GM18868 (cell line): ENCODE data around the gene GRWD1.
A peak's percentile ranks its signal among the peaks of the same experiment; 100 is the strongest.

Experiments
- ATAC-seq: cut with Tn5 transposase; IDR thresholded peaks from one replicate; pipeline ENCODE4 v1.9.1; 2021; ENCODE audit warnings: mild to moderate bottlenecking, moderate library complexity; ENCODE audit not compliant: unreplicated experiment

Gene GRWD1

GRCh38 chr19:48421548-48421947 lies 24.2 kb upstream of the GRWD1 start:
- ATAC-seq: no peak

GRCh38 chr19:48424694-48425219 lies 21.0 kb upstream of the GRWD1 start:
- ATAC-seq: no peak

GRCh38 chr19:48428670-48429069 lies 17.1 kb upstream of the GRWD1 start:
- ATAC-seq: no peak

GRCh38 chr19:48433337-48433736 lies 12.4 kb upstream of the GRWD1 start:
- no peak for ATAC-seq

- no peak for ATAC-seq
Observed at GRCh38 chr19:48436586-48436985, 9.2 kb upstream of the GRWD1 start.

GRCh38 chr19:48441360-48442050 lies 4.3 kb upstream of the GRWD1 start:
- ATAC-seq: no peak

- no peak for ATAC-seq
Observed at GRCh38 chr19:48442116-48443035, 3.4 kb upstream of the GRWD1 start.

- no peak for ATAC-seq
Observed at GRCh38 chr19:48443256-48443655, 2.5 kb upstream of the GRWD1 start.

- ATAC-seq: no peak
Observed at GRCh38 chr19:48443731-48444128, 2.1 kb upstream of the GRWD1 start.

GRCh38 chr19:48444129-48444935 lies 1.5 kb upstream of the GRWD1 start:
- ATAC-seq: no peak

GRCh38 chr19:48444936-48445200 lies 915 bp upstream of the GRWD1 start:
- no peak for ATAC-seq

GRCh38 chr19:48445256-48445605 lies 552 bp upstream of the GRWD1 start:
- ATAC-seq: peak; percentile 20

GRCh38 chr19:48446579-48446978 lies 796 bp downstream of the GRWD1 start:
- no peak for ATAC-seq

- no peak for ATAC-seq
Observed at GRCh38 chr19:48448563-48448962, 2.8 kb downstream of the GRWD1 start.

GRCh38 chr19:48450441-48450840 lies 4.7 kb downstream of the GRWD1 start:
- no peak for ATAC-seq

GRCh38 chr19:48450863-48451262 lies 5.1 kb downstream of the GRWD1 start:
- no peak for ATAC-seq

GRCh38 chr19:48451624-48452023 lies 5.8 kb downstream of the GRWD1 start:
- ATAC-seq: no peak

GRCh38 chr19:48452289-48453190 lies 6.8 kb downstream of the GRWD1 start:
- no peak for ATAC-seq

- ATAC-seq: no peak
Observed at GRCh38 chr19:48454150-48454730, 8.5 kb downstream of the GRWD1 start.
